Lower leg skin (tissue), 4 donors: ENCODE results near the gene MFSD11. TPM values are rescaled to one million over a fixed set of nuclear protein-coding genes. Genes with fewer than 3 reads are reported as not detected.
"Not testable (repeated sequence)": the region's sequence is repeated elsewhere in the genome, so short reads cannot be mapped to it uniquely, and the experiment has no call there.

ENCODE experiments used
- DNase-seq, 2 donors: peaks; one replicate each; pipeline ENCODE4 v3.0.0-alpha.2; 2019; ENCODE audit warnings: low spot score in 2 of 2
- H3K4me3 ChIP-seq: fragments of 200-600 bp; sonication (generic); 2 replicates; pipeline ENCODE4 v1.5.1; 2017; ENCODE audit warnings: mild to moderate bottlenecking, low read depth; ENCODE audit not compliant: poor library complexity, severe bottlenecking
- CTCF ChIP-seq, 3 donors: fragments of 450-650 bp; IDR thresholded peaks; one replicate each; pipeline ENCODE4 v1.5.1; 2016; ENCODE audit warnings: antibody characterized with exemption in 3 of 3, mild to moderate bottlenecking in 3 of 3, moderate library complexity in 2 of 3
- POLR2A ChIP-seq, 2 donors: fragments of 450-650 bp; IDR thresholded peaks; one replicate each; pipeline ENCODE4 v1.6.1; 2016 to 2017; ENCODE audit warnings: antibody characterized with exemption in 2 of 2, mild to moderate bottlenecking in 1 of 2, moderate library complexity in 1 of 2
- WGBS, 2 donors: methylation state at CpG; one replicate each; pipeline ENCODE4 v1.1.5; 2018; 5-methylcytosine and 5-hydroxymethylcytosine counted together
- intact Hi-C: fragments of 100-400 bp; cut with DNase I; formaldehyde crosslinking; loops from one replicate; pipeline ENCODE4 v1.15.0; 2023; ENCODE audit warnings: low total_unique reads
- total RNA-seq, 4 donors: library from RNA; depleted of rRNA; stranded (reverse); fragments of >200 nt; gene quantifications; one replicate each; pipeline ENCODE4 v1.1.0, GENCODE V29; 2016

Gene MFSD11
- total RNA-seq, 4 donors from 2014 or later: 33.4 to 38.4 (median 33.8) TPM

- no peak overlapping the region for H3K4me3 ChIP-seq
- intact Hi-C loops: no loop called here
- WGBS, 2 donors: 55 to 58% methylated on average over 16 of the region's 16 CpGs
- DNase-seq: no peak
- no peak for TF ChIP-seq CTCF (IDR thresholded peaks at IDR 0.05)
- no peak for TF ChIP-seq POLR2A (IDR thresholded peaks at IDR 0.05)
These were observed 42.7 kb upstream of the MFSD11 start for GRCh38 chr17:76695059-76695831.

- 71 to 75% methylated on average over 25 of the region's 25 CpGs for WGBS, 2 donors
- no peak overlapping the region for H3K4me3 ChIP-seq
- intact Hi-C loops: no loop called here
- TF ChIP-seq CTCF (IDR thresholded peaks at IDR 0.05) (no peak), POLR2A (IDR thresholded peaks at IDR 0.05) (no peak)
- no peak for DNase-seq
These were observed 40.9 kb upstream of the MFSD11 start for GRCh38 chr17:76696763-76697701.

- WGBS, 2 donors: 59 to 60% methylated on average over 14 to 16 of the region's 17 CpGs
- intact Hi-C loops: no loop called here
- no peak overlapping the region for H3K4me3 ChIP-seq
- TF ChIP-seq POLR2A (IDR thresholded peaks at IDR 0.05) (no peak), CTCF (IDR thresholded peaks at IDR 0.05) (no peak)
- no peak for DNase-seq
These were observed 40.0 kb upstream of the MFSD11 start for GRCh38 chr17:76697702-76698465.

GRCh38 chr17:76698466-76698977 is 39.4 kb upstream of the MFSD11 start:
- 89 to 95% methylated on average over 7 of the region's 7 CpGs for WGBS, 2 donors

GRCh38 chr17:76700270-76700616 is 37.7 kb upstream of the MFSD11 start:
- H3K4me3 ChIP-seq: no peak overlapping the region
- DNase-seq: no peak
- intact Hi-C loops: no loop called here
- no peak for TF ChIP-seq CTCF (IDR thresholded peaks at IDR 0.05)
- no peak for TF ChIP-seq POLR2A (IDR thresholded peaks at IDR 0.05)
- WGBS, 2 donors: 23 to 41% methylated on average over 8 of the region's 8 CpGs

More at GRCh38 chr17:76698466-76698977, 39.4 kb upstream of the MFSD11 start:
- H3K4me3 ChIP-seq, DNase-seq, intact Hi-C loops: not testable (repeated sequence)
